Measurements from ENCODE around the gene CACNG5. TPM values are rescaled to one million over a fixed set of nuclear protein-coding genes. Genes with fewer than 3 reads are reported as not detected.

CACNG5 gene
- total and polyA plus RNA-seq, 2 experiments from 2014 or later: 1.8 to 3.3 TPM

- Histone ChIP-seq H3K9me2 (ENCODE audit: insufficient read depth) (no peaks in the 10 kb centered on the region), H3K27me3 (ENCODE audit: insufficient read depth) (no peaks in the 10 kb centered on the region), H4K20me1 (replicated peaks; ENCODE audit: insufficient read depth) (no peaks in the 10 kb centered on the region), H3K27ac (ENCODE audit: low read depth) (no peak overlapping the region), H3K4me1 (ENCODE audit: insufficient read depth) (no peaks in the 10 kb centered on the region), H3F3A (replicated peaks; ENCODE audit: low read depth) (no peaks in the 10 kb centered on the region), H2AFZ (no peak overlapping the region), H3K4me3 (no peak overlapping the region), H3K36me3 (ENCODE audit: insufficient read depth) (no peaks in the 10 kb centered on the region), H3K79me2 (replicated peaks; ENCODE audit: insufficient read depth) (no peaks in the 10 kb centered on the region), H3K4me2 (no peak overlapping the region)
- ATAC-seq (no peak), DNase-seq (ENCODE audit: low spot score) (no peak)
- H3K4me3 Mint-ChIP-seq: no peak overlapping the region
- peaks cover 24% of the 10 kb centered on the region for H3K36me3 Mint-ChIP-seq (ENCODE audit: low read depth)
- H3K4me1 Mint-ChIP-seq: no peaks in the 10 kb centered on the region; the same call in 2 of the 3 replicates
- peaks cover 3% of the 10 kb centered on the region for H3K27me3 Mint-ChIP-seq (ENCODE audit: insufficient read depth, low read depth, poor library complexity)
- TF ChIP-seq NANOG (IDR thresholded peaks at IDR 0.05; ENCODE audit: borderline replicate concordance): no peak
- no peak for TF ChIP-seq ETS1 (IDR thresholded peaks at IDR 0.05)
- no peak for TF ChIP-seq EZH2 (IDR thresholded peaks at IDR 0.05; ENCODE audit: low read depth, unreplicated experiment)
- TF ChIP-seq ZNF114 (CRISPR knock-in tag; IDR thresholded peaks at IDR 0.05): no peak
- TF ChIP-seq CTCF (conservative IDR thresholded peaks at IDR 0.05; ENCODE audit: low read depth in 2 of 2): no peak
- TF ChIP-seq REST (IDR thresholded peaks at IDR 0.05; ENCODE audit: unreplicated experiment): no peak
- TF ChIP-seq EZH2phosphoT487 (IDR thresholded peaks at IDR 0.05; ENCODE audit: unreplicated experiment): no peak
- H3K9me3 Mint-ChIP-seq: peaks cover 38% of the 10 kb centered on the region
- H3K27ac Mint-ChIP-seq: no peak overlapping the region
Measured at GRCh38 chr17:66850692-66851091, 15.8 kb downstream of the CACNG5 start.

- Histone ChIP-seq H3K4me2 (no peak overlapping the region), H3K9me2 (ENCODE audit: insufficient read depth) (0 out of 2 replicates have a peak, but pooled peaks cover 3% of the 10 kb centered on the region), H3K27ac (ENCODE audit: low read depth) (no peak overlapping the region), H2AFZ (no peak overlapping the region), H3K4me3 (no peak overlapping the region), H3F3A (replicated peaks; ENCODE audit: low read depth) (no peaks in the 10 kb centered on the region), H3K27me3 (ENCODE audit: insufficient read depth) (no peaks in the 10 kb centered on the region), H3K36me3 (ENCODE audit: insufficient read depth) (no peaks in the 10 kb centered on the region), H4K20me1 (replicated peaks; ENCODE audit: insufficient read depth) (no peaks in the 10 kb centered on the region), H3K79me2 (replicated peaks; ENCODE audit: insufficient read depth) (no peaks in the 10 kb centered on the region), H3K4me1 (ENCODE audit: insufficient read depth) (no peaks in the 10 kb centered on the region)
- DNase-seq (ENCODE audit: low spot score) (peak; percentile 73), ATAC-seq (peak; percentile 69)
- H3K4me1 Mint-ChIP-seq: no peaks in the 10 kb centered on the region; the same call in 2 of the 3 replicates
- peaks cover 15% of the 10 kb centered on the region; the same call in 2 of the 3 replicates for H3K9me3 Mint-ChIP-seq
- H3K27ac Mint-ChIP-seq: no peak overlapping the region
- H3K4me3 Mint-ChIP-seq: no peak overlapping the region
- no peaks in the 10 kb centered on the region for H3K27me3 Mint-ChIP-seq (ENCODE audit: insufficient read depth, low read depth, poor library complexity)
- peaks cover 8% of the 10 kb centered on the region; the same call in 2 of the 3 replicates for H3K36me3 Mint-ChIP-seq (ENCODE audit: low read depth)
- no peak for TF ChIP-seq CREB1 (CRISPR knock-in tag; IDR thresholded peaks at IDR 0.05; ENCODE audit: low read depth)
- TF ChIP-seq POLR2AphosphoS5 (IDR thresholded peaks at IDR 0.05; ENCODE audit: low read depth): no peak
- no peak for TF ChIP-seq ZNF331 (CRISPR knock-in tag; IDR thresholded peaks at IDR 0.05; ENCODE audit: low read depth)
- TF ChIP-seq CTCF (conservative IDR thresholded peaks at IDR 0.05; ENCODE audit: low read depth in 2 of 2): peak; percentile 76 to 90
Measured at GRCh38 chr17:66855204-66855603, 20.3 kb downstream of the CACNG5 start.

Measured in GM23338 (cell line).